Naive thymus-derived CD4-positive, alpha-beta T cell (primary cell): ENCODE data around the gene DNAH2. TPM values are rescaled to one million over a fixed set of nuclear protein-coding genes. Genes with fewer than 3 reads are reported as not detected.
A peak's percentile ranks its signal among the peaks of the same experiment; 100 is the strongest.

Experiments used
- ATAC-seq: fragments of 150-1000 bp; cut with Tn5 transposase; 2 replicates; pipeline ENCODE4 v1.10.0; 2021; ENCODE audit warnings: mild to moderate bottlenecking, moderate library complexity
- CTCF ChIA-PET: fragments of 350-600 bp; sonication (Branson Sonifier 250); formaldehyde crosslinking; loops from one replicate; lab custom pipeline; 2021; ENCODE audit warnings: antibody characterized with exemption; lab: Charles Lee
- POLR2A ChIA-PET: fragments of 350-600 bp; sonication (Branson Sonifier 250); formaldehyde crosslinking; loops from one replicate; lab custom pipeline; 2021; ENCODE audit warnings: antibody characterized with exemption, inconsistent platforms; lab: Charles Lee
- DNase-seq, 9 donors: peaks; one replicate each; pipeline versions ENCODE4 v3.0.0 to v3.0.0-alpha.2; 2020 to 2022; ENCODE audit warnings: mixed read lengths in 1 of 9
- H3K27ac ChIP-seq: one replicate; pipeline ENCODE4 v1.7.0; 2013; ENCODE audit warnings: mild to moderate bottlenecking, low read depth, low read length, moderate library complexity
- H3K27me3 ChIP-seq, 2 donors: one replicate each; pipeline ENCODE4 v1.7.0; 2013; ENCODE audit warnings: low read length in 2 of 2, mild to moderate bottlenecking in 2 of 2, moderate library complexity in 2 of 2; ENCODE audit not compliant: control insufficient read depth in 2 of 2, insufficient read depth in 2 of 2
- H3K36me3 ChIP-seq, 3 experiments: 1 replicate in 2 of 3; 2 replicates in 1 of 3; pipeline ENCODE4 v1.7.0; 2013; ENCODE audit warnings: low read length in 3 of 3, mild to moderate bottlenecking in 3 of 3, moderate library complexity in 1 of 3; ENCODE audit not compliant: insufficient read depth in 3 of 3, control insufficient read depth in 2 of 3
- H3K4me1 ChIP-seq, 2 donors: one replicate each; pipeline ENCODE4 v1.7.0; 2013; ENCODE audit warnings: low read length in 2 of 2, mild to moderate bottlenecking in 2 of 2, moderate library complexity in 1 of 2; ENCODE audit not compliant: control insufficient read depth in 2 of 2, insufficient read depth in 2 of 2
- H3K4me3 ChIP-seq: 2 replicates; pipeline ENCODE4 v1.7.0; 2013; ENCODE audit warnings: mild to moderate bottlenecking, low read length
- H3K9me3 ChIP-seq, 3 experiments: 1 replicate in 2 of 3; 2 replicates in 1 of 3; pipeline ENCODE4 v1.7.0; 2013; ENCODE audit warnings: low read length in 3 of 3; ENCODE audit not compliant: control insufficient read depth in 2 of 3
- H3K27ac Mint-ChIP-seq, 9 donors: one replicate each; pipeline ENCODE4 v1.8.0; 2020 to 2022; ENCODE audit warnings: mixed read lengths in 9 of 9, mild to moderate bottlenecking in 8 of 9, moderate library complexity in 5 of 9, inconsistent platforms in 2 of 9
- H3K27me3 Mint-ChIP-seq, 5 donors: one replicate each; pipeline ENCODE4 v1.8.0; 2021 to 2022; ENCODE audit warnings: mixed read lengths in 5 of 5, mild to moderate bottlenecking in 1 of 5
- H3K36me3 Mint-ChIP-seq, 5 donors: one replicate each; pipeline ENCODE4 v1.8.0; 2020 to 2022; ENCODE audit warnings: mixed read lengths in 5 of 5, mild to moderate bottlenecking in 3 of 5, inconsistent platforms in 1 of 5
- H3K4me1 Mint-ChIP-seq, 7 donors: one replicate each; pipeline ENCODE4 v1.8.0; 2020 to 2022; ENCODE audit warnings: mixed read lengths in 7 of 7, mild to moderate bottlenecking in 3 of 7, inconsistent platforms in 1 of 7
- H3K4me3 Mint-ChIP-seq, 10 donors: one replicate each; pipeline ENCODE4 v1.8.0; 2020 to 2022; ENCODE audit warnings: mild to moderate bottlenecking in 10 of 10, mixed read lengths in 10 of 10, moderate library complexity in 6 of 10, inconsistent platforms in 2 of 10
- H3K9me3 Mint-ChIP-seq, 11 donors: one replicate each; pipeline ENCODE4 v1.8.0; 2020 to 2022; ENCODE audit warnings: mixed read lengths in 11 of 11, mild to moderate bottlenecking in 4 of 11, inconsistent platforms in 1 of 11, moderate library complexity in 1 of 11
- intact Hi-C, 2 donors: fragments of 100-400 bp; cut with micrococcal nuclease; formaldehyde crosslinking; loops; one replicate each; pipeline ENCODE4 v1.15.1; 2023
- polyA plus RNA-seq, 2 donors: library from polyadenylated mRNA; unstranded; fragments of 300-500 nt; fragmentation: Illumina TruSeq; gene quantifications; one replicate each; pipeline ENCODE4 v1.2.3, GENCODE V29; 2021
- total RNA-seq, 6 experiments: library from RNA in 5 of 6; stranded (reverse) in 5 of 6; gene quantifications; 1 replicate in 5 of 6; 2 replicates in 1 of 6; pipeline ENCODE4 v1.2.3 and lab custom pipeline; 2021 to 2026

Gene DNAH2
- total and polyA plus RNA-seq, 7 experiments from 2014 or later: 0.03 TPM; not detected in 6

GRCh38 chr17:7880076-7880868 lies 162.7 kb downstream of the DNAH2 start:
- no peak overlapping the region for H3K27ac Mint-ChIP-seq
- no peak for DNase-seq
- peaks cover 2 to 19% (median 13%) of the 10 kb centered on the region in 7 donors for H3K4me1 Mint-ChIP-seq
- Histone ChIP-seq H3K4me3 (no peak overlapping the region), H3K27me3 (no peaks in the 10 kb centered on the region), H3K27ac (peak overlapping the region; percentile 60), H3K36me3 (peaks cover 0 to 5% (median 4%) of the 10 kb centered on the region in 3 experiments), H3K9me3 (no peaks in the 10 kb centered on the region), H3K4me1 (peaks cover 7 to 35% of the 10 kb centered on the region in 2 donors)
- CTCF ChIA-PET: interaction anchor here (1.0 kb wide), 1 partner anchor 110 kb away, joined by 3 read pairs; no protein-coding TSS in a partner anchor
- no peaks in the 10 kb centered on the region for H3K27me3 Mint-ChIP-seq
- intact Hi-C loops: loop anchor here in 1 of 2 donors (10.0 kb wide), 1 partner anchor 345 kb away; no protein-coding TSS in a partner anchor
- no peaks in the 10 kb centered on the region for H3K9me3 Mint-ChIP-seq
- no peak for ATAC-seq
- H3K36me3 Mint-ChIP-seq: peaks cover 0 to 10% (median 6%) of the 10 kb centered on the region in 5 donors
- H3K4me3 Mint-ChIP-seq: no peak overlapping the region
- POLR2A ChIA-PET: interaction anchor here (0.5 to 1.2 kb wide), 3 partner anchors 9 to 13 kb away, joined by 3 read pairs; no protein-coding TSS in a partner anchor

GRCh38 chr17:7881276-7882054 lies 163.9 kb downstream of the DNAH2 start:
- H3K27ac ChIP-seq: peak overlapping the region; percentile 60
- Mint-ChIP-seq H3K27me3 (no peaks in the 10 kb centered on the region), H3K4me3 (no peak overlapping the region), H3K9me3 (peaks cover 0 to 6% (median 0%) of the 10 kb centered on the region in 11 donors), H3K36me3 (peaks cover under 1 to 8% (median 2%) of the 10 kb centered on the region in 5 donors), H3K4me1 (peaks cover 0 to 10% (median 9%) of the 10 kb centered on the region in 7 donors), H3K27ac (no peak overlapping the region)
- intact Hi-C loops: loop anchor here in 1 of 2 donors (10.0 kb wide), 1 partner anchor 343 kb away; no protein-coding TSS in a partner anchor
- peak in 2 of 9 donors; percentile 12 to 21 for DNase-seq
- no peak for ATAC-seq
- POLR2A ChIA-PET: interaction anchor here (0.8 kb wide), 1 partner anchor 38 kb away, joined by 3 read pairs; no protein-coding TSS in a partner anchor
- CTCF ChIA-PET: no interaction called here
- H3K36me3 ChIP-seq: peaks cover 0 to 8% (median 4%) of the 10 kb centered on the region in 3 experiments
- H3K4me1 ChIP-seq: peaks cover 7 to 35% of the 10 kb centered on the region in 2 donors
- no peaks in the 10 kb centered on the region for H3K27me3 ChIP-seq
- no peaks in the 10 kb centered on the region for H3K9me3 ChIP-seq
- H3K4me3 ChIP-seq: no peak overlapping the region

- Histone ChIP-seq H3K4me3 (no peak overlapping the region), H3K4me1 (peaks cover 12 to 35% of the 10 kb centered on the region in 2 donors), H3K9me3 (no peaks in the 10 kb centered on the region), H3K27me3 (no peaks in the 10 kb centered on the region), H3K36me3 (peaks cover 0 to 8% (median 4%) of the 10 kb centered on the region in 3 experiments), H3K27ac (peak overlapping the region; percentile 60)
- DNase-seq (no peak), ATAC-seq (no peak)
- peaks cover 0 to 7% (median 4%) of the 10 kb centered on the region in 7 donors for H3K4me1 Mint-ChIP-seq
- intact Hi-C loops: loop anchor here in 1 of 2 donors (10.0 kb wide), 1 partner anchor 343 kb away; no protein-coding TSS in a partner anchor
- no peak overlapping the region for H3K4me3 Mint-ChIP-seq
- peaks cover 0 to 6% (median 2%) of the 10 kb centered on the region in 5 donors for H3K36me3 Mint-ChIP-seq
- peaks cover 0 to 6% (median 0%) of the 10 kb centered on the region in 11 donors for H3K9me3 Mint-ChIP-seq
- no peak overlapping the region for H3K27ac Mint-ChIP-seq
- CTCF ChIA-PET: interaction anchor here (0.9 to 1.3 kb wide), 3 partner anchors 19 to 299 kb away, joined by 3 to 12 read pairs (median 4); partner anchors contain the start of gene MPDU1
- no peaks in the 10 kb centered on the region for H3K27me3 Mint-ChIP-seq
- POLR2A ChIA-PET: interaction anchor here (0.5 to 2.6 kb wide), 6 partner anchors 11 to 252 kb away, joined by 3 to 11 read pairs (median 4); partner anchors contain the start of genes CNTROB and TRAPPC1
Observed at GRCh38 chr17:7882068-7882467, 164.5 kb downstream of the DNAH2 start.

GRCh38 chr17:7882629-7883028 lies 165.1 kb downstream of the DNAH2 start:
- Histone ChIP-seq H3K36me3 (peaks cover 0 to 8% (median 4%) of the 10 kb centered on the region in 3 experiments), H3K4me1 (peaks cover 14 to 35% of the 10 kb centered on the region in 2 donors), H3K4me3 (no peak overlapping the region), H3K27me3 (no peaks in the 10 kb centered on the region), H3K27ac (peak overlapping the region; percentile 60), H3K9me3 (no peaks in the 10 kb centered on the region)
- ATAC-seq: no peak
- Mint-ChIP-seq H3K4me3 (no peak overlapping the region), H3K36me3 (peaks cover 0 to 6% (median 0%) of the 10 kb centered on the region in 5 donors), H3K9me3 (peaks cover 0 to 6% (median 0%) of the 10 kb centered on the region in 11 donors), H3K27me3 (no peaks in the 10 kb centered on the region), H3K4me1 (peaks cover 0 to 7% (median under 1%) of the 10 kb centered on the region in 7 donors), H3K27ac (no peak overlapping the region)
- no peak for DNase-seq
- CTCF ChIA-PET: interaction anchor here (0.6 to 1.8 kb wide), 6 partner anchors 12 to 299 kb away, joined by 3 to 12 read pairs (median 6); partner anchors contain the start of gene MPDU1
- POLR2A ChIA-PET: interaction anchor here (0.5 to 2.6 kb wide), 14 partner anchors 11 to 255 kb away, joined by 3 to 11 read pairs (median 4); partner anchors contain the start of genes CNTROB, RNF227, SAT2 and TRAPPC1
- intact Hi-C loops: loop anchor here in 1 of 2 donors (1.0 to 10.0 kb wide), 2 partner anchors 11 to 342 kb away; no protein-coding TSS in a partner anchor

Other genes with a start within 250 kb of the DNAH2 start
- gene ZBTB4, start 238.1 kb upstream of the DNAH2 start, total RNA-seq: 10 to 100 TPM; 30.3 to 89.2 (median 64.1) TPM
- gene ZBTB4, start 238.1 kb upstream of the DNAH2 start, polyA plus RNA-seq: 10 to 100 TPM; 15.3 to 25.5 TPM
- under 1 TPM in 1 of 5 experiments, not detected in 4; 0.16 TPM for gene SLC35G6, start 236.3 kb upstream of the DNAH2 start, total RNA-seq
- gene SLC35G6, start 236.3 kb upstream of the DNAH2 start, polyA plus RNA-seq: not detected
- gene POLR2A, start 233.4 kb upstream of the DNAH2 start, total RNA-seq: 100 to 1,000 TPM; 165 to 501 (median 225) TPM
- 10 to 100 TPM; 43.6 to 82.4 TPM for gene POLR2A, start 233.4 kb upstream of the DNAH2 start, polyA plus RNA-seq
- 10 to 100 TPM; 27.3 to 82.4 (median 36.9) TPM for gene TNFSF12, start 168.7 kb upstream of the DNAH2 start, total RNA-seq
- 10 to 100 TPM; 25.4 to 36.1 TPM for gene TNFSF12, start 168.7 kb upstream of the DNAH2 start, polyA plus RNA-seq
- gene TNFSF13, start 159.0 kb upstream of the DNAH2 start, total RNA-seq: 10 to 100 TPM in 1 of 5 experiments, 1 to 10 TPM in 4; 2.0 to 45.6 (median 4.4) TPM
- gene TNFSF13, start 159.0 kb upstream of the DNAH2 start, polyA plus RNA-seq: 1 to 10 TPM; 1.1 to 1.5 TPM
- gene SENP3, start 155.8 kb upstream of the DNAH2 start, total RNA-seq: 10 to 100 TPM; 35.0 to 43.8 (median 40.8) TPM
- 10 to 100 TPM; 13.2 to 20.6 TPM for gene SENP3, start 155.8 kb upstream of the DNAH2 start, polyA plus RNA-seq
- 100 to 1,000 TPM in 1 of 5 experiments, 10 to 100 TPM in 2, 1 to 10 TPM in 2; 6.8 to 176 (median 18.8) TPM for gene CD68, start 138.1 kb upstream of the DNAH2 start, total RNA-seq
- gene CD68, start 138.1 kb upstream of the DNAH2 start, polyA plus RNA-seq: under 1 TPM; 0.12 to 0.21 TPM
- gene MPDU1, start 133.9 kb upstream of the DNAH2 start, total RNA-seq: 10 to 100 TPM; 25.4 to 79.8 (median 31.4) TPM
- gene MPDU1, start 133.9 kb upstream of the DNAH2 start, polyA plus RNA-seq: 10 to 100 TPM; 39.1 to 52.3 TPM
- gene SOX15, start 127.7 kb upstream of the DNAH2 start, total RNA-seq: 1 to 10 TPM in 2 of 5 experiments, under 1 TPM in 3; 0.44 to 1.6 (median 0.56) TPM
- gene SOX15, start 127.7 kb upstream of the DNAH2 start, polyA plus RNA-seq: not detected
- 10 to 100 TPM; 24.6 to 46.9 (median 34.0) TPM for gene FXR2, start 102.8 kb upstream of the DNAH2 start, total RNA-seq
- gene FXR2, start 102.8 kb upstream of the DNAH2 start, polyA plus RNA-seq: 10 to 100 TPM in 1 of 2 donors, 1 to 10 TPM in 1; 5.5 to 21.6 TPM
- 10 to 100 TPM; 26.5 to 95.0 (median 77.2) TPM for gene SAT2, start 89.9 kb upstream of the DNAH2 start, total RNA-seq
- 10 to 100 TPM; 42.0 to 47.2 TPM for gene SAT2, start 89.9 kb upstream of the DNAH2 start, polyA plus RNA-seq
- gene SHBG, start 87.6 kb upstream of the DNAH2 start, total RNA-seq: not detected
- gene SHBG, start 87.6 kb upstream of the DNAH2 start, polyA plus RNA-seq: not detected
- gene ATP1B2, start 66.8 kb upstream of the DNAH2 start, total RNA-seq: 1 to 10 TPM in 1 of 5 experiments, under 1 TPM in 4; 0.12 to 1.1 (median 0.29) TPM
- not detected for gene ATP1B2, start 66.8 kb upstream of the DNAH2 start, polyA plus RNA-seq
- gene TP53, start 30.3 kb upstream of the DNAH2 start, total RNA-seq: 100 to 1,000 TPM in 3 of 5 experiments, 10 to 100 TPM in 2; 57.9 to 226 (median 104) TPM
- gene TP53, start 30.3 kb upstream of the DNAH2 start, polyA plus RNA-seq: 10 to 100 TPM; 30.9 to 32.5 TPM
- 10 to 100 TPM in 2 of 5 experiments, 1 to 10 TPM in 3; 6.7 to 21.1 (median 9.6) TPM for gene WRAP53, start 29.3 kb upstream of the DNAH2 start, total RNA-seq
- 10 to 100 TPM in 1 of 2 donors, 1 to 10 TPM in 1; 9.6 to 18.9 TPM for gene WRAP53, start 29.3 kb upstream of the DNAH2 start, polyA plus RNA-seq
- not detected for gene EFNB3, start 12.5 kb upstream of the DNAH2 start, total RNA-seq
- gene EFNB3, start 12.5 kb upstream of the DNAH2 start, polyA plus RNA-seq: not detected
- 100 to 1,000 TPM in 4 of 5 experiments, 10 to 100 TPM in 1; 32.2 to 179 (median 120) TPM for gene KDM6B, start 116.5 kb downstream of the DNAH2 start, total RNA-seq
- 1 to 10 TPM in 1 of 2 donors, under 1 TPM in 1; 0.95 to 1.5 TPM for gene KDM6B, start 116.5 kb downstream of the DNAH2 start, polyA plus RNA-seq
- gene TMEM88, start 137.3 kb downstream of the DNAH2 start, total RNA-seq: 10 to 100 TPM in 4 of 5 experiments, under 1 TPM in 1; 0.70 to 32.7 (median 11.6) TPM
- gene TMEM88, start 137.3 kb downstream of the DNAH2 start, polyA plus RNA-seq: not detected
- 10 to 100 TPM; 22.1 to 63.8 (median 24.9) TPM for gene NAA38, start 139.8 kb downstream of the DNAH2 start, total RNA-seq
- gene NAA38, start 139.8 kb downstream of the DNAH2 start, polyA plus RNA-seq: 100 to 1,000 TPM; 113 to 132 TPM
- gene CYB5D1, start 140.3 kb downstream of the DNAH2 start, total RNA-seq: 10 to 100 TPM in 2 of 5 experiments, 1 to 10 TPM in 3; 8.4 to 14.2 (median 9.5) TPM
- 1 to 10 TPM; 7.5 to 7.9 TPM for gene CYB5D1, start 140.3 kb downstream of the DNAH2 start, polyA plus RNA-seq
- 100 to 1,000 TPM; 189 to 417 (median 359) TPM for gene CHD3, start 171.0 kb downstream of the DNAH2 start, total RNA-seq
- gene CHD3, start 171.0 kb downstream of the DNAH2 start, polyA plus RNA-seq: 10 to 100 TPM; 12.7 to 39.3 TPM
- gene RNF227, start 198.5 kb downstream of the DNAH2 start, total RNA-seq: 1 to 10 TPM; 2.6 to 8.2 (median 5.5) TPM
- 1 to 10 TPM; 3.2 to 4.9 TPM for gene RNF227, start 198.5 kb downstream of the DNAH2 start, polyA plus RNA-seq
- gene KCNAB3, start 212.1 kb downstream of the DNAH2 start, total RNA-seq: 10 to 100 TPM in 4 of 5 experiments, 1 to 10 TPM in 1; 9.4 to 18.0 (median 17.5) TPM
- gene KCNAB3, start 212.1 kb downstream of the DNAH2 start, polyA plus RNA-seq: under 1 TPM; 0.10 to 0.25 TPM
- 100 to 1,000 TPM in 3 of 5 experiments, 10 to 100 TPM in 2; 71.4 to 216 (median 103) TPM for gene TRAPPC1, start 214.2 kb downstream of the DNAH2 start, total RNA-seq
- 100 to 1,000 TPM; 227 to 235 TPM for gene TRAPPC1, start 214.2 kb downstream of the DNAH2 start, polyA plus RNA-seq
- 10 to 100 TPM; 29.0 to 50.5 (median 33.6) TPM for gene CNTROB, start 214.5 kb downstream of the DNAH2 start, total RNA-seq
- 10 to 100 TPM; 10.4 to 16.7 TPM for gene CNTROB, start 214.5 kb downstream of the DNAH2 start, polyA plus RNA-seq